Ammon's horn (tissue), 1 donor: Measurements from ENCODE around the gene MYRIP.
A peak's percentile ranks its signal among the peaks of the same experiment; 100 is the strongest.
"Not testable (repeated sequence)": the region's sequence is repeated elsewhere in the genome, so short reads cannot be mapped to it uniquely, and the experiment has no call there.

ENCODE experiments used
- DNase-seq: peaks from one replicate; pipeline ENCODE4 v3.0.0-alpha.2; 2016; ENCODE audit warnings: low spot score

Gene MYRIP

DNA sequence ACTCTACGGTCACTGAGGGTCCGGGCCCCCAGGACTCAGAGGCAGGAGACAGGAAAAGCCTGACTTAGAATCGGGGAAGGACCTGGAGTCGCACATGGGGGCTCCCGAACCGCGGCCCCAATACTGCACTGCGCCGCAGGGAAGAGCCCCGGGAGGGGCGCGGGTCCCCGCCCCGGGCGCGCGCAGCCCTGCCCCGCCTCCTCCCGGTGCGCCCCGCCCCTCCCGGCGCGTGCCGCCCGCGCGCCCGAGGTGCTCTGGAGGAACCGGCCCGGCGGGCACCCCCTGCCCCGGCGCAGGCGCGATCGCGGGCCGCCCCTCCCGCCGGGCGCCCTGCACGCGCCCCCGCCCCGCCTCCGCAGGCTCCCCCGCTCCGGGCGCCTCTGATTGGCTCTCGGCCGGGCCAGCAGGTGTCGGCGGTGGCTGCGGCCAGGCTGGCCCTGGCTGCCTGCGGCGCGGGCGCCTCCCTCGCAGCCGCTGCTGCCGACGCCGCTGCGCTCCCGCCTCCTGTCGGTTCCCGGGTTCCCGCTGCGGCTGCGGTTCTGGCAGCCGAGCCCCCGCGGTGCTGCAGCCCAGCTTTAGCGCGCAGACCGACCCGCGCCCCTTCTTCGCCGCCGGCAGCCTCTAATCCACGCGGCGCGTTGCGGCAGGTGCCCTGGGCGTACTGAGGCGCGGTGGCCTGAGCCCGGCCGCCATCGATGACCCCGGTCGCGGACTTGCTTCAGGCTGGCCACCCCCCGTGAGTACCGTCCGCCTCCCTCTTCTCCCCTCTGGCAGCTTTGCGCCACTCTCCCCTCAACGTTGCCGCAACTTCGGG lies at the start of gene MYRIP:
MYRIP (plus strand) TSS at position 429 of the 814 bp plus-strand sequence. CDS start 91,208 bp downstream, outside the sequence.
- peak; percentile 70 for DNase-seq

GRCh38 chr3:39760325-39760724 lies 49.1 kb upstream of the MYRIP start:
- DNase-seq = no peak

- no peak for DNase-seq
These were observed 46.8 kb upstream of the MYRIP start for GRCh38 chr3:39762537-39763070.

DNA sequence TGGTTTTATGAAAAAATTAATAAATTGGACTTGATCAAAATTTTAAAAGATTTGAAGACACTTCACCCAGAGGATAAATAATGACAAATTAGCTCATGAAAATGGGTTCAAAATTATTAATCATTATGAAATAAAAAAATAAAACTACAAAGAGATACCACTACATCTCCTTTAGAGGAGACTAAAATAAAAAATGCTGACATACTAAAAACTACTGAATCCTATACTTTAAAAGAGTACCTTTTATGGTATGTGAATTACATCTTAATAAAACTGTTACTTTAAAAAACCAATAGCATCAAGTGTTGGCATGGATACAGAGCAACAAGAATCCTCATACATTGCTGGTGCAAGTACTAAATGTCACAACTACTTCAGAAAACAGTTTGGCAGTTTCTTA lies 46.0 kb upstream of the MYRIP start:
- no peak for DNase-seq

DNA sequence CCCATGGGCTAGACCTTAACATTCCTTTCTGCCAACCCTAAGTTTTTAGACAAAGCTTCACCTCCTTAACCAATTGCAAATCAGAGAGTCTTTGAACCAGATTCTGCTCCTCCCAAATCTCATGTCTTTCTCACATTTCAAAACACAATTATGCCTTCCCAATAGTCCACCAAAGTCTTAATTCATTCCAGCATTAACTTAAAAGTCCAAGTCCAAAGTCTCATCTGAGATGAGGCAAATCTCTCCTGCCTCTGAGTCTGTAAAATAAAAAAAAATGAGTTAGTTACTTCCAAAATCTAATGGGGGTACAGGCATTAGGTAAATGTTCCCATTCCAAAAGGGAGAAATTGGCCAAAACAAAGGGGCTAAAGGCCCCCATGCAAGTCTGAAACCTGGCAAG lies 43.8 kb upstream of the MYRIP start:
- no peak for DNase-seq

GRCh38 chr3:39766433-39766832 lies 43.0 kb upstream of the MYRIP start:
- no peak for DNase-seq

DNA sequence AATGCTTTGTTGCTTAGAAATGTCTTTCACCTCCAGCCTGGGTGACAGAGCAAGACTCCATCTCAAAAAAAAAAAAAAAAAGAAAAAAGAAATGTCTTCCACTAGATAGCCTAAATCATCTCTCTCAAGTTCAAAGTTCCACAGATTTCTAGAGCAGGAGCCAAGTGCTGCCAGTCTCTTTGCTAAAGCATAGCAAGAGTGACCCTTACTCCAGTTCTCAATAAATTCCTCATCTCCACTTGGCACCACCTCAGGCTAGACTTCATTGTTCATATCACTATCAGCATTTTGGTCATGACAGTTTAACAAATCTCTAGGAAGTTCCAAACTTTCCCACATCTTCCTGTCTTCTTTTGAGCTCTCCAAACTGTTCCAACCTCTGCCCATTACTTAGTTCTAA lies 42.5 kb upstream of the MYRIP start:
- not testable (repeated sequence) for DNase-seq

DNA sequence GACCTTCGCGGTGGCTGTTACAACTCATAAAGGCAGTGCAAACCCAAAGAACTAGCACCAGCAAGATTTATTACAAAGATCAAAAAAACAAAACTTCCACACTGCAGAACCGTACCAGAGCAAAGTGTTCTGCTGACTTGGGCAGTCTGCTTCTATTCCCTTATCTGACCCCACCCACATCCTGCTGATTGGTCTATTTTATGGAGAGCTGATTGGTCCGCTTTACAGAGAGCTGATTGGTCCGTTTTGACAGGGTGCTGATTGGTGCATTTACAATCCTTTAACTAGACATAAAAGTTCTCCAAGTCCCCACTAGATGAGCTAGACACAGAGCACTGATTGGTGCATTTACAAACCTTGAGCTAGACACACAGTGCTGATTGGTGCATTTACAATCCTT lies 31.2 kb upstream of the MYRIP start:
- DNase-seq = not testable (repeated sequence)

DNA sequence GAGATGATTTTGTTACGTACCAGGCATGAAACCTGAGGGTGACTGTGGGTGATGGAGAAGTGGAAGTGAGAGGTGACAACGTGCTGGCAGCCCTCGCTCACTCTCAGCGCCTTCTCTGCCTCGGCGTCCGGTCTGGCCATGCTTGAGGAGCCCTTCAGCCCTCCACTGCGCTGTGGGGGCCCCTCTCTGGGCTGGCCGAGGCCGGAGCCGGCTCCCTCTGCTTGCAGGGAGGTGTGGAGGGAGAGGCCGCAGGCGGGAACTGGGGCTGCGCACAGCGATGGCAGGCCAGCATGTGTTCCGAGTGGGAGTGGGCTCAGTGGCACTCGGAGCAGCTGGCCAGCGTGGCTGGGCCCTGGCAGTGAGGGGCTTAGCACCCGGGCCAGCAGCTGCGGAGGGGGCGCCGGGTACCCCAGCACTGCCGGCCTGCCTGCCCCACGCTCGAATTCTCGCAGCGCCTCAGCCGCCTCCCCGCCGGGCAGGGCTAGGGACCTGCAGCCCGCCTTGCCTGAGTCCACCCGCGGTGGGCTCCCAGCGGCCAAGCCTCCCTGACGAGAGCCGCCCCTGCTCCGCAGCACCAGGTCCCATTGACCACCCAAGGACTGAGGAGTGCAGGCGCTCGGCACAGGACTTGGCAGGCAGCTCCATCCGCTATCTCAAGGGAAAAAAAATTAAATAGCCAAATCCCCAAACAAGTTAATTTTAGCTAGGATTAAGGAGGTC lies 29.7 kb upstream of the MYRIP start:
- DNase-seq = no peak

- no peak for DNase-seq
These were observed 29.1 kb upstream of the MYRIP start for GRCh38 chr3:39780352-39780751.

GRCh38 chr3:39781025-39781424 lies 28.4 kb upstream of the MYRIP start:
- no peak for DNase-seq

DNA sequence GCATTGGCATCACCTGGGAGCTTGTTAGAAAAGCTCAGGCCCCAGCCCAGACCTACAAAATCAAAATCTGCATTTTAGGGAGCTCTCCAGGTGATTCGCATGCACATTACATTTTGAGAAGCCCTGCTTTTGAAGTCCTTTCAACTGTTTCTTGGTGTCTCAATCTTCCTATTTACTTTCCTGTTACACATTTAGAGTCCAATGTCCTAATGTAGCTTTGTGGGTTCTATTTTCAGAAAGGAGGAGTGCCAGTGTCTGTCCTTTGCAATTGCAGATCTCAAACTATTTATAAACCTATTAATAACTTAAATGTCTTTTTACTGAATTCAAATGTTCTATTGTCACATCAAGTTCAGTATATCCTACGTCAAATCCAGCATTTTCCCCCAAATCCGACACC lies 27.8 kb upstream of the MYRIP start:
- no peak for DNase-seq

GRCh38 chr3:39783680-39784079 lies 25.7 kb upstream of the MYRIP start:
- DNase-seq = no peak

- DNase-seq = no peak
These were observed 24.5 kb upstream of the MYRIP start for GRCh38 chr3:39784922-39785321.

- no peak for DNase-seq
These were observed 21.1 kb upstream of the MYRIP start for GRCh38 chr3:39788128-39788883.

DNA sequence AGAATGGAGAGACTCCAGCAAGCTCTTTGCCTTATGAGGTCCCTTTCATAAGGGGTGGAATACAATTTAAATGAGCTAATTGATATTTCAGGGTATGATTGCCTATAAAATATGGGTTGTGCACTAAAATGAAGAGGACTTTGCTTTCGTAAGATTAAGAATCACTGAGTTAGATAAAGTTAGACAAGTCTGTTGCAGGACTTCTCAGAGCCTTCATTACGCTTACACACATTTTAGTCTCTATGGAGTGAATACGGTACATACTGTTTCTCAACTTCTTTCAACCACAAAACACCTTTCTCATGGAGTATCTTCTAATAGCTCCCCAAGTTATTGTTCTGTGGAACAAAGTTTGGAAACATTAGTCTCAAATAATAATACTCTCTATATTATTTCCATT lies 17.8 kb upstream of the MYRIP start:
- DNase-seq = no peak

- no peak for DNase-seq
These were observed 14.5 kb upstream of the MYRIP start for GRCh38 chr3:39794880-39795279.

DNA sequence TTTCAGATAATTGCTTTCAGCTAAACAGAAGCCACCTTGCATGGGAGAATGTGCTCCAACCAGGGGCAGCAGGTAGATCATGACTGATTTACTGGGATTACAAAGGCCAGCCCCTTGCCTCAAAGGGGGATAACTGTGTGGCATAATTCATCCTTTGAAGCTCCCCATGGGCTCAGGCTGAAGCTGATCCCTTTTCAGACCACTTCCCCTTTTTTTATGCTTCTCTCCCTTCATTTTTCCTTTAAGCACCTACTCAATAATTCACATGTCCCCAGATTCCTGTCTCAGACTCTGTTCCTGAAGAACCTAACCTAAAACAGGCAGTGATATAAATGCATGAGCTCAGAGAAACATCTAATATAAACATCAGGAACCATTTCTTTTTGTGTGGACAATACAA lies 8.2 kb upstream of the MYRIP start:
- no peak for DNase-seq

DNA sequence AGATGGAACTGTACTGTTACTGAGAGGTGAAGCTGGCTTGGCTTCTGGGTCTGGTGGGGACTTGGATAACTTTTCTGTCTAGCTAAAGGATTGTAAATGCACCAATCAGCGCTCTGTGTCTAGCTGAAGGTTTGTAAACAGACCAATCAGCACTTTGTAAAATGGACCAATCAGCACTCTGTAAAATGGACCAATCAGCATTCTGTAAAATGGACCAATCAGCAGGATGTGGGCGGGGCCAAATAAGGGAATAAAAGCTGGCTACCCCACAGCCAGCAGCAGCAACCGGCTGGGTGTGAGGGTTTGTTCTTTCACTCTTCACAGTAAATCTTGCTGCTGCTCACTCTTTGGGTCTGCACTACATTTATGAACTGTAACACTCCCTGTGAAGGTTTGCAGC lies 6.9 kb upstream of the MYRIP start:
- DNase-seq = not testable (repeated sequence)

GRCh38 chr3:39803956-39804355 lies 5.5 kb upstream of the MYRIP start:
- no peak for DNase-seq

DNA sequence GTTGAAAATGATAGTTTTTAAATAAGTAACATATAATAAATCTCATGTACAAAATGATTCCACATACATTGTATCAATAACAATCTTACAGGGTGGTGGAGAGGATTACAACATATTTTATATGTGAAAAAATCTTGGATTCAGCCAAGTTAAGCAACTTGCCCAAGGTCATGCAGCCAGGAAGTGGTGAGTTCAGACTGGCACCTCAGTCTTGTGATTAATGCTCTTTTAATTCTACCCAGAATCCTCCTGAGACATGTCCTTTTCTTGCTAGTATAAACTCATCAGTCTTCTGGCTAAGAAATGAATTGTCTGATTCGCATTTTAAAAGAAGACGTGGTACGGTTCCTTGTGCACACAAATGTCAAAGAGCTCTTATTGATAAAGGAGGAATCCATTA lies 4.5 kb upstream of the MYRIP start:
- DNase-seq = no peak

GRCh38 chr3:39805650-39806049 lies 3.8 kb upstream of the MYRIP start:
- no peak for DNase-seq

DNA sequence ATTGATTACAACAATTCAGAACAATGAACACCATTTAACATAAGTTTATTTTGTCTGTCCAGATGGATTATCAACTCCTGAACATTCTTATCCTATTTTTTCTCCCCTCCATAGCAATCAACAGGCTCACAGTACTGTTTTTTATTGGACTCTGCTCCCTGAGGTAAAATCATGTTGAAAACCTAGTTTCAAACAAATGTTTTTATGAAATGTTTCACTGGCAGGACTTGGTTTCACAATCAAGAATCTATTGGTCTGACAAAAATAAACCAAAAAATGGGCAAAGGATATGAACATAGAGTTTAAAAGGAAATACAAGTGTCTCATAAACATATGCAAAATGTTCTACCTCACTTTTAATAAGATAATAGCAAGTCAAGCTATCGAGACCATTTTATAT lies 2.6 kb upstream of the MYRIP start:
- DNase-seq = no peak
